NCI-H2227 (cell line): Measurements from ENCODE around the gene PREP.
"Not testable (repeated sequence)": the region's sequence is repeated elsewhere in the genome, so short reads cannot be mapped to it uniquely, and the experiment has no call there.

ENCODE experiments used
- DNase-seq: peaks from one replicate; lab custom pipeline; 2025; ENCODE audit not compliant: unreplicated experiment; lab: John Stamatoyannopoulos, UW

PREP gene

GRCh38 chr6:105274678-105275077 is 128.2 kb downstream of the PREP start:
- no peak for DNase-seq

- no peak for DNase-seq
Measured at GRCh38 chr6:105273589-105273988, 129.3 kb downstream of the PREP start.

- DNase-seq, result peak; percentile 16
Measured at GRCh38 chr6:105272786-105273185, 130.1 kb downstream of the PREP start.

- no peak for DNase-seq
Measured at GRCh38 chr6:105270511-105270910, 132.4 kb downstream of the PREP start.

GRCh38 chr6:105269390-105269789 is 133.5 kb downstream of the PREP start:
- DNase-seq, result no peak

GRCh38 chr6:105263685-105264610 is 138.9 kb downstream of the PREP start:
- DNase-seq, result no peak

- DNase-seq, result peak; percentile 52
Measured at GRCh38 chr6:105259913-105260889, 142.7 kb downstream of the PREP start.

- DNase-seq, result no peak
Measured at GRCh38 chr6:105258816-105259215, 144.1 kb downstream of the PREP start.

GRCh38 chr6:105257340-105257739 is 145.5 kb downstream of the PREP start:
- DNase-seq, result no peak

- DNase-seq, result no peak
Measured at GRCh38 chr6:105256619-105257018, 146.3 kb downstream of the PREP start.

GRCh38 chr6:105253787-105254186 is 149.1 kb downstream of the PREP start:
- DNase-seq, result no peak

GRCh38 chr6:105251689-105252088 is 151.2 kb downstream of the PREP start:
- no peak for DNase-seq

GRCh38 chr6:105250533-105250932 is 152.3 kb downstream of the PREP start:
- no peak for DNase-seq

- DNase-seq, result no peak
Measured at GRCh38 chr6:105243487-105243886, 159.4 kb downstream of the PREP start.

- DNase-seq, result no peak
Measured at GRCh38 chr6:105235155-105235554, 167.7 kb downstream of the PREP start.

GRCh38 chr6:105231771-105232170 is 171.1 kb downstream of the PREP start:
- not testable (repeated sequence) for DNase-seq
